Urothelium cell line (cell line): ENCODE results near the gene LHFPL4.
"Not testable (repeated sequence)": the region's sequence is repeated elsewhere in the genome, so short reads cannot be mapped to it uniquely, and the experiment has no call there.

Source experiments
- DNase-seq: peaks from one replicate; pipeline ENCODE4 v3.0.0; 2011; ENCODE audit warnings: low spot score, mixed read lengths
- FAIRE-seq: peaks from 2 replicates; lab custom pipeline; 2011; peaks lifted over from hg19 to GRCh38; lab: Jason Lieb, UNC

The LHFPL4 gene

DNA sequence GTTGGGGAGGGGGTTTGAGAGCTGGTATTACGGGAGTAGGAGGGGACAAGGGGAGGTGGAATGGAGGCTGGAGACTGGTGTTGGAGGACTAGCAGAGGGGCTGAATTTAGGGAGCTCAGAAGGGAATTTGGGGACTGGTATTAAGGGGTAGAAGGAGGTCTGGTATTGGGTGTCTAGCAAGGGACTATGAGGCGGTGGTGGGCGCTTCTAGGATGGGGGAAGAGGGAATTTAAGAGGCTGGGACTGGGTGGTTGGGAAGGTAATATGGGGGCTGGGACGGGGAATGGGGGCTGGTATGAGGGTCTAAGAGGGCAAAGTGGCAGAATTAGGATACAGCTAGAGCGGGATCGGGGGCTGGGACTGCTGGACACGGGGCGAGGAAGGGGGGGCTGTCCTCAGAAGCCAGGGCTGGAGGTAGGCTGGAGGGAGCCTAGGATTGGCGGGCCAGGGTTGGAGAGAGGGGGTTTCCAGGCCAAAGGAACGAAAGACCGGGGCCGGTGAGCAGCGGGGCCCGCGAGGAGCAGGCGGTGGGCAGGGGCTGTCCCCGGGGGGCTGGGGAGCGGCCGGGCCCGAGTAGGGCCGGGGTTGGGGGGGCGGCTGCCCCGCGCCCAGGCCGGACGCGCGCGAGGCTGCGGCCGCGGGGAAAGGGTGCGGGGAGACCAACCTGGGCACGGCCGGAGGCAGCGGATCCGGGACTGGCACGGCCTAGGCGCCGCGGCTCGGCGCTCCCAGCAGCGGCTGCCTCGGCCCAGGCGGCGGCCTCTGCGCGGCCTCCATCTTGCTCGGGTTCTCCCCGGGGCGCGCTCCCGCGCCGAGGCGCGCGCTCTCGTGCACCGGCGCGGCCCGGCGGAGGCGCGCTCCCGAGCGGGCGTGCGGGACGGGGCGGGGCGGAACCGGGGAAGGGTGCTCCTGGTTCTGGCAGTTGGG lies at the start of gene LHFPL4:
Gene LHFPL4 (minus strand): TSS at position 802 of the 927 bp plus-strand sequence. CDS start 1,143 bp downstream, outside the sequence.
- peak; percentile 63 for DNase-seq
- FAIRE-seq, result no peak

- FAIRE-seq (no peak), DNase-seq (no peak)
Observed at GRCh38 chr3:9602620-9603019, 49.0 kb upstream of the LHFPL4 start.

GRCh38 chr3:9601006-9601581 lies 47.5 kb upstream of the LHFPL4 start:
- not testable (repeated sequence) for FAIRE-seq, DNase-seq

DNA sequence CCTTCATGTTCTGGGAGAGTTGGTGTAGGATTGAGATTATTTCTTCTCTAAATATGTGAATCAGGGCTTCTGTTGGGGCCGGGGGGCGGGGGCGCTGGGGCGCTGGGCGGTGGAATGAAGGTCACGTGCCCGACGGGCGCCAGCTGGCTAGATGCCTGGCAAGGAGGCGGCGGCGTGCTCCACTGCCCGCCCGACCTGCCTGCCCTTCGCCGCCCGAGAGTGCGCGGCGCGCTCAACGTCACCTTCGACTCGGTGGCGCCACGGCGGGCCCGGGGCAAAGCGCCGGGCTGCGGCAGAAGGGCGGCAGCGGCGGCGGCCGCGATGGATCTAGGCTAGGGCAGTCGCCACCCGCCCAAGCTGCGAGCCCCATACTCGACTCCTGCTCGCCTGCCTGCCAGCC lies 47.0 kb upstream of the LHFPL4 start:
- FAIRE-seq, result no peak

DNA sequence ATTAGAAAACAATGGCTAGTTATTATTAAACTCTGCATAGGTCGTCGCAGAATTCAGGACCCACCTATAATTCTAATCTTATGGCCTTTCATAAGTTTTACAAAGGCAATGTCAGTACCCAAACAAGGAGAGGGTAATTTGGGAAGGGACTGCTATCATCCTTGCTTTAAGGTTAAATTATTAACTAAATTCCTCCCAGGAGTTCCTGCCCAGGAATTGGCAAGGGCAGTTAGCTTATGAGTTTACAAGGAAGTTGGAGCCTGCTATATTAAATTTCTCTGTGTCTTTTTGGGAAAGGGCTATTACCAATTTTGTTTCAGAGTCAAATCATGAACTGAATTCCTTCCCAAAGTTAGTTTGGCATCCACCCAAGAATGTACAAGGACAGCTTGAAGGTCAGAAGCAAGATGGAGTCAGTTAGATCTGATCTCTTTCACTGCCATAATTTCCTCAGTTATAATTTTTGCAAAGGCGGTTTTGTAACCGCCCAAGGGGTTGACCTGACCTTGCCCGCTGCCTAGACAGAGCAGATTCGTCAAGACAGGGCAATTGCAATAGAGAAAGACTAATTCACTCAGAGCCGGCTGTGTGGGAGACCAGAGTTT lies 45.3 kb upstream of the LHFPL4 start:
- no peak for FAIRE-seq
- no peak for DNase-seq

More for the DNA sequence above, 47.0 kb upstream of the LHFPL4 start:
- DNase-seq, result peak; percentile 52

DNA sequence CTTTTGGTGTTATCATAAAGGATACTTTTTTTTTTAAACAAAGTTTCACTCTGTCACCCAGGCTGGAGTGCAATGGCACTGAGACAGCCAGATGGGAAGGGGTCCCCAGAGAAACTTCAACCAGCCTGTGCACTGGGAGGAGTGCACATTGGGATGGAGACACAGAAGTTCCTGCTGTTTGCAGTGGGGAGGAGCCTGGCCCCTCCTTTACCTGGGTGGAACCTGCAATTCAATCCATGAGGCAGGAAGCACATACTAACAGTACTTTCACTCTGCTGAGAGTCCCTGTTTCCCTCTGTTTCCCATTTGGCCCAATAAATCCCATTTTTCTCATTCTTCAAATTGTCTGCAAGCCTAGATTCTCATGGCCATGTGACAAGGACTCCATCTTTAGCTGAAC lies 42.3 kb upstream of the LHFPL4 start:
- DNase-seq (no peak), FAIRE-seq (no peak)

DNA sequence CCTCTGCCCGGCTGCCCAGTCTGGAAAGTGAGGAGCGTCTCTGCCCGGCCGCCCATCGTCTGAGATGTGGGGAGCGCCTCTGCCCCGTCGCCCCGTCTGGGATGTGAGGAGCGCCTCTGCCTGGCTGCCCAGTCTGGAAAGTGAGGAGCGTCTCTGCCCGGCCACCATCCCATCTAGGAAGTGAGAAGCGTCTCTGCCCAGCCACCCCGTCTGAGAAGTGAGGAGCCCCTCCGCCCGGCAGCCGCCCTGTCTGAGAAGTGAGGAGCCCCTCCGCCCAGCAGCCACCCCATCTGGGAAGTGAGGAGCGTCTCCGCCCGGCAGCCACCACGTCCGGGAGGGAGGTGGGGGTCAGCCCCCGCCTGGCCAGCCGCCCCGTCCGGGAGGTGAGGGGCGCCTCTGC lies 38.2 kb upstream of the LHFPL4 start:
- FAIRE-seq, DNase-seq: not testable (repeated sequence)

- FAIRE-seq, result no peak
- DNase-seq, result no peak
Observed at GRCh38 chr3:9590282-9590791, 36.7 kb upstream of the LHFPL4 start.

DNA sequence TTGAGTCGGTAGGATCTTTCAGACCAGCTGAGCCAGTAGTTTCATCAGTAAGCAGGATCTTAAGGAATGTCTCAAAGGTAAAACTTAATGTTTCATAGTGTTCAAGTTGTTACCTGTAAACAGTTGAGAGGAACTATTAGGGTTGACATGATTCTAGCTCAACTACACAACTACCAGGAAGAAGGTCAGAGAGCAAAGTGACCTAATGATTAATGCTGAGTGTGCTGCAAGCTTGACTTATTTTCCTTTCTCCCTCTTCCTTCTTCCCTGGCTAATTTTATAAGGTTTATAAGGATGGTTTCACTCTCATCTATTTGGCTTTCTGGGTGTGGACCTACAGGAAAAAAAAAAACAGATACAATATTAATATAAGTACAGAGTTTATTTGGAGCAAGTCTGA lies 30.2 kb upstream of the LHFPL4 start:
- DNase-seq (no peak), FAIRE-seq (no peak)

DNA sequence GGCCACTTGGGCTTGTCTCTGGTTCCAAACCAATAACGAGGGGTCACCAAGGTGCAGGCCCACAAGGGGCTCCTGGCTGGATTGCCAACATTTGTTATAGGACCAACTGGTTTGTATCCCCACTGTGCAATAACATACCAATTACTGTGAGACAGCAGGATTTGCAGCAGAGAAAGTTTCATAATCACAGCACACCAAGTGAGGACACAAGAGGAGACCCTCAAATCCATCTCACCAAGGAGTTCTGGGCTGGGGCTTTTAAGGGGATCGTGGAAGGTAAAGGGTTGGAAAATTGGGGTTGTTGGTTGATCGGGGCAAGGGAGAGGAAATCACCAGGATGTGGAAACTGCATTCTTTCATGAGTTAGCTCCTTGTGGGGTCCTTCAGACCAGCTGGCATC lies 29.7 kb upstream of the LHFPL4 start:
- FAIRE-seq (no peak), DNase-seq (no peak)

- DNase-seq (no peak), FAIRE-seq (no peak)
Observed at GRCh38 chr3:9582332-9582731, 28.7 kb upstream of the LHFPL4 start.

DNA sequence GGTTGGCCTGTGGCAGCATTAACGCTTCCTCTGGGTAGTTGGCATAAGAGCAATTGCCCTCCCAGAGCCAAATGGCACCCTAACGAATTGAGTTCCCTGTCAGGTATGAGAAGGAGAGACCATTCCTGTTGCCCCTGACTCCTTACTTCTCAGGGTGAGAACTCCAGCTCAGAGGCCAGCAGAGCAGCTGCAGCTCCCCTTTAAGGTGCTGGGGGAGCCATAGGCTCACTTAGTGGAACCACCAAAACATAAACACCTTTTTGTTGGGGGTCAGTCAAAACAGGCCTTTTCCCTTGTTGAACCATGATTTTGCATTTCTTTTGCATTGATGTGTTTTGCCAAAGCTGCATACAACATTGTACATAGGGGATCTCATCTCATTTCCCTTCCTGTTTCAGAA lies 28.1 kb upstream of the LHFPL4 start:
- DNase-seq (no peak), FAIRE-seq (no peak)

DNA sequence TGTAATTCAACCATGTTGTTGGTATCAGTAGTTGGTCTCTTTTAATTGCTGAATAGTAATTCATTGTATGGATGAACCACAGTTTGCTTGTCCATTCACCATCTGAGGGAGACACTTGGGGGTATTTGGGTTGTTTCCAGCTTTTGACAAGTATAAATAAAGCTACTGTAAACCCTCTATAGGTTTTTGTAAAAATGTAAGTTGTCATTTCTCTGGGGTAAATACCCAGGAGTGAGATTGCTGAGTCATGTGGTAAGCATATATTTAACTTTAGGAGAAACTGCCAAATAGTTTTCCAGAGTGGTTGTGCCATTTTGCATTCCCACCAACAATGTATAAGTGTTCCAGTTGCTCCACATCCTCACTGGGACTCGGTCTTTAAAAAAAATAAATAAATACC lies 15.4 kb upstream of the LHFPL4 start:
- FAIRE-seq, result no peak

DNA sequence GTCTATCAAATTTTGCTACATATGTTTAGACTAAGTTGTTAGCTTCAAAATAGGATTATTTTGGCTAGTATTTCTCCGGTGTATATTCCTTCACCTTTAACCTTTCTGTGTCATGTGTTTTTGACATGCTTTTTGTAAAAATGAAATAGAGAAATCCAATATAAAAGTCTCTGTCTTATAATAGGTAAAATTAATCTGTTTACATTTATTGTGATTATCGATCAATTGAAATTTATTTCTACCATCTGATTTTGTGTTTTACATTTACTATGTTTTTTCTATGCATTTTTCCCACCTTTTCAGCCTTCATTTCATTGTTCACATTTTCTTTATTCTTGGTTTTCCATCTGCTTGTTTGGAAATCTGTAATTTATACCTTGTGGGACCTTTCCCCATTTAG lies 11.7 kb upstream of the LHFPL4 start:
- FAIRE-seq, result no peak

More for the DNA sequence above, 15.4 kb upstream of the LHFPL4 start:
- no peak for DNase-seq

GRCh38 chr3:9563851-9564250 lies 10.2 kb upstream of the LHFPL4 start:
- FAIRE-seq (peak; percentile 30), DNase-seq (no peak)

More for the DNA sequence above, 11.7 kb upstream of the LHFPL4 start:
- no peak for DNase-seq

GRCh38 chr3:9560056-9560455 lies 6.4 kb upstream of the LHFPL4 start:
- DNase-seq, FAIRE-seq: not testable (repeated sequence)

GRCh38 chr3:9553948-9554513 lies 409 bp upstream of the LHFPL4 start:
- FAIRE-seq (no peak), DNase-seq (no peak)

DNA sequence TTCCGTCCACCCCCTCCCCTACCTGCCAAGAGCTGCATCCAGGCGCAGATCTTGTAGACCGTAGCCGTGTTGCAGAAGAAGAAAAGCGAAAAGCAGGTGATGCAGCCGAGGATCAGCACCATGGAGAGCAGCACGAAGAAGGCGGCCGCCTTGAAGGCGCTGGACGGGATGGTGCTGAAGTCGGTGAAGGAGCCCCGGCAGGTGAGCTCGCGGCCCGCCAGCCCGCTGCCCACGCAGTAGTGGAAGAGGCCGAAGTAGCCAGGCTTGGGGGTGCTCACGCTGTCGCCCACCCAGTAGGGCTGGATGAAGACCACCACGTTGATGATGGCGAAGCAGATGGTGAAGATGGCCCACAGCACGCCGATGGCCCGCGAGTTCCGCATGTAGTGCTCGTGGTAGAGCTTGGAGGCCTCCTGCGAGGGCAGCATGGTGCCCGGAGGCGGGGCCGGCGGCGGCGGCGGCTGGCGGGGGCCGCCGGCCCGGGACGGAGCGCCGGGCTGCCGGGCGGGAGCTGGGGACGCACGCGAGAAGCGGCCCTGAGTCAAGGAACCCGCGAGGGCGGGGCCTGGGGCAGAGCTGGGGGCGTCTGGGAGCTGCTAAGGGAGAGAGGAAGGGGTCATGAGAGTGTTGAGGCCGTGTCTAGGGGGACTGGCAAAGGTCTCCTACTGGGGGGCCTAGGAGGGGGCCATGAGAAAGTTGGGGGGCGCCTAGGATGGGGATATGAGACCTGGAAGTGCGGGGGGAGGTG lies 1.2 kb downstream of the LHFPL4 start:
- peak; percentile 9 for FAIRE-seq
- peak; percentile 83 for DNase-seq

DNA sequence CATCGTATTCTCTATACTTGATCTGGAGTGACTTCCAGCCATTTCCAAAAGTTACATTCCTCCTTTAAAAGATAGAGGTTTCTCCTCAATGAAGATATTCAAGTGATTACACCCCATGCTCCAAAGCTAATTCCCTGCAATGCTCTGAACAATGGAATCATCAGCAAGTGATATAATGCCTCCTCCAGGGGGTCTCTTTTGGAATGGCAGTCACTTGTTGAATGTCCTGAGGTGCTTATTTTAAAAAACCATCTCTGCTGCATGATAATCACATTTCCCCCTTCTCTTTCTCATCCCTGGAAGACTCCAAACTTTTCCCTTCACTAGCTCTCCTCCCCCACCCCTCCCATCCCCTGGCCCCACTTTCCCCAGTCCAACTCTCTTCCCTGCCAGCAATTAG lies 2.6 kb downstream of the LHFPL4 start:
- no peak for DNase-seq
- no peak for FAIRE-seq

- DNase-seq (no peak), FAIRE-seq (no peak)
Observed at GRCh38 chr3:9549600-9549999, 4.0 kb downstream of the LHFPL4 start.
